NCI-H526 (cell line): ENCODE data around the gene SULT2B1.
"Not testable (repeated sequence)": the region's sequence is repeated elsewhere in the genome, so short reads cannot be mapped to it uniquely, and the experiment has no call there.

Experiments used
- DNase-seq, 2 experiments: peaks; one replicate each; lab custom pipeline; 2025; lab: John Stamatoyannopoulos, UW

The SULT2B1 gene

GRCh38 chr19:48529156-48529555 lies 22.8 kb upstream of the SULT2B1 start:
- no peak for DNase-seq

- no peak for DNase-seq
Measured at GRCh38 chr19:48530066-48530720, 21.8 kb upstream of the SULT2B1 start.

GRCh38 chr19:48530770-48531169 lies 21.2 kb upstream of the SULT2B1 start:
- no peak for DNase-seq

- no peak for DNase-seq
Measured at GRCh38 chr19:48533770-48534169, 18.2 kb upstream of the SULT2B1 start.

GRCh38 chr19:48537541-48537940 lies 14.4 kb upstream of the SULT2B1 start:
- no peak for DNase-seq

- not testable (repeated sequence) for DNase-seq
Measured at GRCh38 chr19:48538057-48538456, 13.9 kb upstream of the SULT2B1 start.

GRCh38 chr19:48539503-48540096 lies 12.4 kb upstream of the SULT2B1 start:
- DNase-seq = peak in 1 of 2 experiments; percentile 18

- peak in 1 of 2 experiments; percentile 8 for DNase-seq
Measured at GRCh38 chr19:48540110-48540509, 11.9 kb upstream of the SULT2B1 start.

- DNase-seq = no peak
Measured at GRCh38 chr19:48541813-48542212, 10.2 kb upstream of the SULT2B1 start.

GRCh38 chr19:48543121-48543710 lies 8.8 kb upstream of the SULT2B1 start:
- DNase-seq = peak in 1 of 2 experiments; percentile 44

- peak in 1 of 2 experiments; percentile 11 for DNase-seq
Measured at GRCh38 chr19:48544856-48545750, 6.9 kb upstream of the SULT2B1 start.

GRCh38 chr19:48547722-48548121 lies 4.2 kb upstream of the SULT2B1 start:
- DNase-seq = no peak

GRCh38 chr19:48548253-48548911 lies 3.6 kb upstream of the SULT2B1 start:
- no peak for DNase-seq

GRCh38 chr19:48549380-48549779 lies 2.6 kb upstream of the SULT2B1 start:
- DNase-seq = no peak

- no peak for DNase-seq
Measured at GRCh38 chr19:48552406-48553322, 692 bp downstream of the SULT2B1 start.

- peak in 1 of 2 experiments; percentile 34 for DNase-seq
Measured at GRCh38 chr19:48553676-48554384, 1.9 kb downstream of the SULT2B1 start.

GRCh38 chr19:48554385-48555091 lies 2.6 kb downstream of the SULT2B1 start:
- peak in 1 of 2 experiments; percentile 11 for DNase-seq

GRCh38 chr19:48556163-48556562 lies 4.2 kb downstream of the SULT2B1 start:
- no peak for DNase-seq

GRCh38 chr19:48556825-48557224 lies 4.9 kb downstream of the SULT2B1 start:
- DNase-seq = no peak
